KMS-11 (cell line): ENCODE data around the gene EXOC4.

Source experiments
- H2AFZ ChIP-seq: fragments of 200-600 bp; sonication (generic); 2 replicates; pipeline ENCODE4 v1.6.1; 2016; ENCODE audit warnings: antibody characterized with exemption, mixed run types, low read depth
- H3K27ac ChIP-seq: fragments of 200-600 bp; sonication (generic); 2 replicates; pipeline ENCODE4 v1.6.1; 2016; ENCODE audit warnings: mild to moderate bottlenecking, mixed run types
- H3K27me3 ChIP-seq: fragments of 200-600 bp; sonication (generic); 2 replicates; pipeline ENCODE4 v1.6.1; 2017; ENCODE audit warnings: mild to moderate bottlenecking, low read depth, mixed run types, moderate library complexity; ENCODE audit not compliant: insufficient read depth
- H3K36me3 ChIP-seq: fragments of 200-600 bp; sonication (generic); 2 replicates; pipeline ENCODE4 v1.6.1; 2017; ENCODE audit warnings: mild to moderate bottlenecking, mixed run types; ENCODE audit not compliant: insufficient read depth
- H3K4me1 ChIP-seq: fragments of 200-600 bp; sonication (generic); 2 replicates; pipeline ENCODE4 v1.6.1; 2016; ENCODE audit warnings: mild to moderate bottlenecking, low read depth, mixed run types; ENCODE audit not compliant: poor library complexity, severe bottlenecking
- H3K4me2 ChIP-seq: fragments of 200-600 bp; sonication (generic); 2 replicates; pipeline ENCODE4 v1.7.0; 2016; ENCODE audit warnings: mild to moderate bottlenecking, mixed run types
- H3K4me3 ChIP-seq: fragments of 200-600 bp; sonication (generic); IDR thresholded peaks from 2 replicates; pipeline ENCODE4 v1.6.1; 2017; ENCODE audit warnings: low read depth, low read length, mixed read lengths; ENCODE audit not compliant: insufficient read depth
- H3K79me2 ChIP-seq: fragments of 200-600 bp; sonication (generic); 2 replicates; pipeline ENCODE4 v1.6.1; 2016; ENCODE audit warnings: low read depth, mixed run types; ENCODE audit not compliant: insufficient read depth
- H3K9ac ChIP-seq: fragments of 200-600 bp; sonication (generic); 2 replicates; pipeline ENCODE4 v1.6.1; 2016; ENCODE audit warnings: mild to moderate bottlenecking, mixed run types
- H4K20me1 ChIP-seq: fragments of 200-600 bp; sonication (generic); 2 replicates; pipeline ENCODE4 v1.6.1; 2016; ENCODE audit warnings: mild to moderate bottlenecking, mixed run types; ENCODE audit not compliant: insufficient read depth
- TF ChIP-seq, protein P1 (sequence below): fragments of 200-600 bp; sonication (generic); conservative IDR thresholded peaks from 2 replicates; pipeline ENCODE4 v1.6.1; 2017; ENCODE audit warnings: low read depth, mild to moderate bottlenecking, antibody characterized with exemption, low read length, moderate library complexity, mixed read lengths

Gene EXOC4

DNA sequence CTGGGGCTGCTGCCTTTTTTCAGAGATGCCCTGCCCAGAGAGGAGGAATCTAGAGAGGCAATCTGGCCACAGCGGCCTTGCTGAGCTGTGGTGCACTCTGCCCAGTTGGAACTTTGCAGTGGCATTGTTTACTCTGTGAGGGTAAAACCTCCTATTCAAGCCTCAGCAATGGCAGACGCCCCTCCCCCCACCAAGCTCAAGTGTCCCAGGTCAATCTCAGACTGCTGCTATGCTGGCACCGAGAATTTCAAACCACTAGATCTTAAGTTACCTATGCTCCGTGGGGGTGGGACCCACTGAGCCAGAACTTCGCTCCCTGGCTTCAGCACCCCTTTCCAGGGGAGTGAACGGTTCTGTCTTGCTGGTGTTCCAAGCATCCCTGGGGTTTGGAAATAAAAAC, 77.2 kb downstream of the EXOC4 start:
- Histone ChIP-seq H3K79me2 (no peaks in the 10 kb centered on the region), H3K4me2 (no peak overlapping the region), H3K4me3 (no peak overlapping the region), H3K27ac (no peak overlapping the region), H2AFZ (no peak overlapping the region), H3K27me3 (no peaks in the 10 kb centered on the region), H3K36me3 (no peaks in the 10 kb centered on the region), H4K20me1 (no peaks in the 10 kb centered on the region), H3K9ac (no peak overlapping the region), H3K4me1 (no peaks in the 10 kb centered on the region)
- TF ChIP-seq, protein P1, sequence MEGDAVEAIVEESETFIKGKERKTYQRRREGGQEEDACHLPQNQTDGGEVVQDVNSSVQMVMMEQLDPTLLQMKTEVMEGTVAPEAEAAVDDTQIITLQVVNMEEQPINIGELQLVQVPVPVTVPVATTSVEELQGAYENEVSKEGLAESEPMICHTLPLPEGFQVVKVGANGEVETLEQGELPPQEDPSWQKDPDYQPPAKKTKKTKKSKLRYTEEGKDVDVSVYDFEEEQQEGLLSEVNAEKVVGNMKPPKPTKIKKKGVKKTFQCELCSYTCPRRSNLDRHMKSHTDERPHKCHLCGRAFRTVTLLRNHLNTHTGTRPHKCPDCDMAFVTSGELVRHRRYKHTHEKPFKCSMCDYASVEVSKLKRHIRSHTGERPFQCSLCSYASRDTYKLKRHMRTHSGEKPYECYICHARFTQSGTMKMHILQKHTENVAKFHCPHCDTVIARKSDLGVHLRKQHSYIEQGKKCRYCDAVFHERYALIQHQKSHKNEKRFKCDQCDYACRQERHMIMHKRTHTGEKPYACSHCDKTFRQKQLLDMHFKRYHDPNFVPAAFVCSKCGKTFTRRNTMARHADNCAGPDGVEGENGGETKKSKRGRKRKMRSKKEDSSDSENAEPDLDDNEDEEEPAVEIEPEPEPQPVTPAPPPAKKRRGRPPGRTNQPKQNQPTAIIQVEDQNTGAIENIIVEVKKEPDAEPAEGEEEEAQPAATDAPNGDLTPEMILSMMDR, result no peak

GRCh38 chr7:133331861-133332260, 79.0 kb downstream of the EXOC4 start:
- TF ChIP-seq, protein P1, result no peak
- H3K36me3 ChIP-seq, result no peaks in the 10 kb centered on the region
- no peaks in the 10 kb centered on the region for H3K79me2 ChIP-seq
- no peaks in the 10 kb centered on the region for H4K20me1 ChIP-seq
- no peak overlapping the region for H3K4me2 ChIP-seq
- H3K4me1 ChIP-seq, result no peaks in the 10 kb centered on the region
- H3K9ac ChIP-seq, result no peak overlapping the region
- no peak overlapping the region for H3K4me3 ChIP-seq
- H3K27me3 ChIP-seq, result no peaks in the 10 kb centered on the region
- H3K27ac ChIP-seq, result no peak overlapping the region
- no peak overlapping the region for H2AFZ ChIP-seq

- no peaks in the 10 kb centered on the region for H3K36me3 ChIP-seq
- H3K27me3 ChIP-seq, result no peaks in the 10 kb centered on the region
- H3K27ac ChIP-seq, result no peak overlapping the region
- H3K4me3 ChIP-seq, result no peak overlapping the region
- no peaks in the 10 kb centered on the region for H3K4me1 ChIP-seq
- H4K20me1 ChIP-seq, result no peaks in the 10 kb centered on the region
- no peak overlapping the region for H3K9ac ChIP-seq
- H2AFZ ChIP-seq, result no peak overlapping the region
- TF ChIP-seq, protein P1, result no peak
- H3K79me2 ChIP-seq, result no peaks in the 10 kb centered on the region
- no peak overlapping the region for H3K4me2 ChIP-seq
Measured at GRCh38 chr7:133339772-133340171, 86.9 kb downstream of the EXOC4 start.

GRCh38 chr7:133344275-133344674, 91.4 kb downstream of the EXOC4 start:
- H3K79me2 ChIP-seq, result no peaks in the 10 kb centered on the region
- TF ChIP-seq, protein P1, result peak; percentile 85

More at GRCh38 chr7:133344275-133344674, 91.4 kb downstream of the EXOC4 start:
- Histone ChIP-seq H3K27me3 (no peaks in the 10 kb centered on the region), H3K4me2 (no peak overlapping the region), H3K9ac (no peak overlapping the region), H2AFZ (no peak overlapping the region), H4K20me1 (no peaks in the 10 kb centered on the region), H3K4me3 (no peak overlapping the region), H3K27ac (no peak overlapping the region), H3K36me3 (no peaks in the 10 kb centered on the region), H3K4me1 (peaks cover 8% of the 10 kb centered on the region)
